Vagina (tissue), 2 donors: ENCODE measurements around the gene GTSE1.

ENCODE experiments used
- CTCF ChIP-seq, 3 experiments: fragments of 450-650 bp in 2 of 3; fragments of 200-600 bp in 1 of 3; sonication (generic) in 1 of 3; IDR thresholded peaks; one replicate each; pipeline ENCODE4 v1.5.1; 2017 to 2019; ENCODE audit warnings: antibody characterized with exemption in 3 of 3, mild to moderate bottlenecking in 2 of 3, moderate library complexity in 2 of 3
- POLR2A ChIP-seq, 2 donors: fragments of 450-650 bp; IDR thresholded peaks; one replicate each; pipeline ENCODE4 v1.6.1; 2017; ENCODE audit warnings: antibody characterized with exemption in 2 of 2, mild to moderate bottlenecking in 2 of 2, moderate library complexity in 2 of 2

GRCh38 chr22:46330426-46330825 lies 33.8 kb downstream of the GTSE1 start:
- TF ChIP-seq CTCF (IDR thresholded peaks at IDR 0.05) (no peak), POLR2A (IDR thresholded peaks at IDR 0.05) (no peak)
